ENCODE results near the gene TDP1.
"Not testable (repeated sequence)": the region's sequence is repeated elsewhere in the genome, so short reads cannot be mapped to it uniquely, and the experiment has no call there.

TDP1 gene

DNA sequence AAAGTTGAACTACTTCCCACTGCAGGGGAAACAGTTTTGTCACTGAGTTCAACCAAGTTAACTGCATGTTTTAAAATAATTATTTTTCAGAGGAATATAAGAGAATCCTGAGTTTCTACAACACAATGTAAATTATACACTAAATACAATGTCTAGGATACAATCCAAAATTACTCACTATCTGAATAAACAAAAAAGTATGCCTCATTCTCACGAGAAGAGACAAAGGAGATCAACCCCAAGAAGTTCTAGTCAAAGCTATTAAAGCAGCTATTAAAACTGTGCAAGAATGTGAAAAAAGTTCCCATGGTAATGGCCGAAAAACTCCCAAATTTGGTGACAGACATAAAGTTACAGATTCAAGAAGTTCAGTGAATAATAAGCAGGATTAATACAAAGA, 97.3 kb downstream of the TDP1 start:
- DNase-seq: no peak

DNA sequence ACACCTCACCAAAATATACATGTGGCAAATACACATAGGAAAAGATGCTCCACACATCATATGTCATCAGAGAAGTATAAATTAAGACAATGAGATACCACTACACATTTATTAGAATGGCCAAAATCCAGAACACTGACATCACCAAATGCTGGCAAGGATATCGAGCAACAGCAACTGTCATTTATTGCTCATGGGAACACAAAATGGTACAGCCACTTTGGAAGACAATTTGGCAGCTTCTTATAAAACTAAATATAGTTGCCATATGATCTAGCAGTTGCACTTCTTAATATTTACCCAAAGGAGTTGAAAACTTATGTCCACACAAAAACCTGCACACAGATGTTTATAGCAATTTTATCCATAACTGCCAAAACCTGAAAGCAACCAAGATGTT, 99.1 kb downstream of the TDP1 start:
- DNase-seq: no peak

DNA sequence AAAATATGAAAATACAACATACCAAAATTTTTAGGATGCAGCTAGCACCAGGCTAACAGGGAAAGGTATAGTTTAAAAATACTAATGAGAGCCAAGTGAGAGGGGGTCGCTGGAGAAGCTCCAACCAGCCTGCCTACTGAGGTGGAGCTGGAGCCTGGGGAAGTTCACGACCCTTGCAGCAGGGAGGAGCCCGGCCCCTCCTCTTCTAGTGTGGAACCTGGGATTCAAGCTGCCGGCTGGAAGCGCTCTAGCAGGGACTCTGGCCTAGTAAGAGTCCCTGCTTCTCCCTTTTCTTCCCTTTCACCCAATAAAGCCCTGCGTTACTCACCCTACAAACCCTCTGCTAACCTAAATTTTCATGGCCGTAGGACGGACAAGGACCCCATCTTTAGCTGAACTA, 101.1 kb downstream of the TDP1 start:
- no peak for DNase-seq

DNA sequence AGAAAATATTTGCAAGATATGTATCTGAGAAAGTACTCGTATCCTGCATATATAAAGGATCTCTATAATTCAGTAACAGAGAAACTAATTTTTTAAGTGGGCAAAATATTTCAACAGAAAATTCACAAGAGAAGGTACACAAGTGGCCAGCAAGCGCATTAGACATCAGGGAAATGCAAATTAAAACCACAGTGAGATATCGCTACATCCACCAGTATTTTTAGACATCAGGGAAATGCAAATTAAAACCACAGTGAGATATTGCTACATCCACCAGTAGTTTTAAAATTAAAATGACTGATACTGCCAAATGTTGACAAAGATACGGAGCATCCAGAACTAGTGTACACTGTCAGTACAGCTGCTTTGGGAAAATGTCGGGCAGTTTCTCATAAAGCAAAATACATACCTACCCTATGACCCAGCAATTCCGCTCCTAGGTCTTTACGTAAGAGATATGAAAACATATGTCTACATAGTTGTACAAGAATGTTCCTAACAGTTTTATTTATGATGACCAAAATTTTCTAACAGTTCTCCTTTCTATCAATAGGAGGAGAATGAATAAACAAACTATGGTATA, 103.2 kb downstream of the TDP1 start:
- peak in 2 of 4 experiments; percentile 9 to 14 for DNase-seq

DNA sequence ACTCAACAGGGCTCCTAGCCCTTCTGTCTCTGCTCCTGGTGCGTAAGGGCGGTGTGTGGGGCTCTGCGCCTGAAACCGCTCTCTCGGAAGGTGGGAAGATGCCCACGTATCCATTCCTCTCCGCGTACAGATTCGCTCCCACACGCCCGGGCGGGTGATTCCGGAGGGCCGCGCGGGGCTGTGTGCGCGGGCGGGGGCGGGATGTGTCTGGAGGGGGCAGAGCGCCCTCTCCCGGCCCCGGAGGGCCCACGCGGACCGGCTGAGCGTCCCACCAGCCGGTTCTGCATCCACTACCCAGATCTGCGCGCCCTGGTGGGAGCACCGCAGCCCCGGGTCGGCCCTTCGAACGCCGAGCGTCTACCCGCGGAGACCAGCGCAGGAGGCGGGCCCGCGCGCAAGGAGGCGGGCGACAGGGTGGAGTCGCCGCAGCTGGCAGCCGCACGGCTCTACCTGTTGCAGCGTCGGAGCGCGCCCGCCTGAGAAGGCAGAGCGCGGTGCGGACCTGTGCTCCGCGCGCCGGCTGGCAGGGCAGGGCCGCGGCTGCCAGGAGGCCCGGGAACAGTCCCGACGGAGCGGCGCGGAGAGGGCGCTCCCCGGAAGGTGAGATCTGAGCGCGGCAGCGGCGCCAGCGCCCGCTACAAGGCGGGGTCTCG, 104.7 kb downstream of the TDP1 start:
- DNase-seq: peak; percentile 79 to 91 (median 86)

DNA sequence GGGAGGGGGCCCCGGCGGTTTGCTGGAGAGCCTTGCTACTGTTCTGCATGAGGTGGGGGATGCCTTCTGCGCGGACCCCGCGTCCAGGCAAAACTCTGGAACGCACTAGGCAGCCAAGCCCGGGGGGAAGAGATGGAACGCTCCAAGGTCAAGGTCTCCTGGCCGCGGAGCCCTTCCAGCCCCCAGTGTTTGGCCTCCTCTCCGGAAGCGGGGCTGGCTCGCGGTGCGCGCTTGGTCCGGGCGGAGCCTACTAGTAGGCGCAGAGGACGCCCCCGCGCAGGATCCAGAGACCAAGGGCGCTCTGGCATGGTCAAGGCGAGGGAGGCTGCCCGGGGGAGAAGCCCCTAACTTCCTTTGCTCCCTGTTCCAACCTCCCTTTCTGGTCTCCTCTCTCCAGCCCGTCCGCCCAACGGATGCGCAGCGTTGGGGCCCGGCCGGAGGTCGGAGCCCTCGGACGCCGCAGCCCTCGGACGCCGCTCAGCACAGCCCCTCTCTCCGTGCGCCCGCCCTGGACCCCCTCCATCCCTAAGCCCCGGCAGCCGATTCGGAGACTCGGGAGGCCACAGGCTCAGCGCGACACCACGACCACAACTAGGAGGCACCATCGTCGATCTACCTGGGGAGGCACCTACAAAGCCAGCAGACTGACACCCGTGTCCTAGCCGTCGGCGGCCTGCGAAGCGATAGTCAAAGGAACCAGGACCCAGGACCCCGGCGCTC, 105.4 kb downstream of the TDP1 start:
- DNase-seq: peak; percentile 25 to 73 (median 59)

DNA sequence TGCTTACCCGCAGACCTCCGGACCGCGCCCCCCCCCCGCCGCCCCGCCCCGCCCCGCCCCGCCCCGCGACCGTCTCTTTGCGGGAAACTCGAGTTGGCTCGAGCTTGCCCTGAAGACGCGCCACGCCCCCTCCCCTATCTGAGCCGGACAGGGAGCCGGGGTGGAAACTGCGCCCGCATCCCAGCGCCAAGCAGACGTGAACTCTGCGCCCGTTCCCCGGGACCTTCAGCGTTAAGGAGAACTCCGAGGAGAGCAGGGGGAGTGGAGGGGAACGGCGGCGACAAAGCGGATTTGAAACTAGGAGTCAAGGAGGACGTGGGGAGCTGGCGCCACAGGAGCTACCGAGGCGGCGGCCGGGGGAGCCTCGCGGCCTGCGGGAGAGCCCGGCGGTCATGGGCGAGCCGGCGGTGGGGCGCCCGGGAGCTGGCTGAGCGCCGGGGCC, 106.0 kb downstream of the TDP1 start, which contains the start of gene KCNK13:
KCNK13 (plus strand) TSS at position 310 of the 442 bp plus-strand sequence. CDS start 212 bp downstream, outside the sequence.
- peak; percentile 64 to 83 (median 76) for DNase-seq

DNA sequence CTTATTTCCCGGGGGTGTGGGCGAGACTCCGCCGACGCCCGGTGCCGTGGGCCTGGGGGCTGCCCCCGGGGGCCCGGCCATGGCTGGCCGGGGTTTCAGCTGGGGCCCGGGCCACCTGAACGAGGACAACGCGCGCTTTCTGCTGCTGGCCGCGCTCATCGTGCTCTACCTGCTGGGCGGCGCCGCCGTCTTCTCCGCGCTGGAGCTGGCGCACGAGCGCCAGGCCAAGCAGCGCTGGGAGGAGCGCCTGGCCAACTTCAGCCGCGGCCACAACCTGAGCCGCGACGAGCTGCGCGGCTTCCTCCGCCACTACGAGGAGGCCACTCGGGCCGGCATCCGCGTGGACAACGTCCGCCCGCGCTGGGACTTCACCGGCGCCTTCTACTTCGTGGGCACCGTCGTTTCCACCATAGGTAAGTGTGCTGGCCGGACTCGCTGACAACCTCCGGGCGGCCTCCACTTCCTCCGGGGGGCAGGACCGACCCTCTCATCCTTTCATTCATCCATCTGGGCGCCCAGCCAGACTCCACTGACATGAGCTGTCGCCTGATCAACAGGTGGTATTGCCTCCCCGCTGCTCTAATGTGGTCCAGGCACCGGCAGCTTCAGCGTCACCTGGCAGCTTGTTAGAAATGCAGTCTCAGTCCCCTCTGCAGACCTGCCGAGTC, 106.5 kb downstream of the TDP1 start:
- DNase-seq: peak; percentile 14 to 62 (median 37)

DNA sequence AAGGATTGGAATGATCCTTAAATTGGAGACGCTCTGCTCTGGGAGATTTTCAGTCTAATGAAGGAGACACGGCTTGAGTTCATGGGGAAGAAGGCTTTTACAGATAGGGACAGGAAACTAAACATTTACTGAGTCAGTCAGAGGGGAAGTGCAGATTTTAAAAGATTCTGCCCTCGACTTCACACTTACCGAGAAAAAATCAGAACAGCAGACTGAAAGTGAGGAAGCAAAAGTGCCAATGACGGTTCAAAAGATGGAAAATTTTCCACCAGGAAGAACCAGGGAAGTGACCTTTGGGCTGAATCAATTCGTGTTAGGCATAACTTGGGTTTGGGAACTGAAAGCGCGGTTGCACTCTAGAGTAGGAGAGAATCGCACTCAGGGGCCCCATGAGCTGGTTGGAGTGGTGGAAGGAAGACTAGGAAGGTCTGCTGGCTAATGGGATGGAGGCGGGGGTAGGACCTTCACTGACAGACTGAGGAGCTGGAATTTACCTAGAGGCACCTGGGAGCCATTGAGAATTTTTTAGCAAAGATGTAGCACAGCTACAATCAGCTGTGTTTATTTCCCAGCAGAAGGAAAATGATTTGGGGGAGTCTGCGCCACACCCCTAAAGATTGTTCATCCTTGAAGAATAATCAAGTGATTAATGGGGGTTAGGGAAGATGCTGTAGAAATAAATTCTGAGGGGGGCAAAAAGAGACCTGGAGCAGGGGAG, 107.3 kb downstream of the TDP1 start:
- peak; percentile 47 to 72 (median 64) for DNase-seq

DNA sequence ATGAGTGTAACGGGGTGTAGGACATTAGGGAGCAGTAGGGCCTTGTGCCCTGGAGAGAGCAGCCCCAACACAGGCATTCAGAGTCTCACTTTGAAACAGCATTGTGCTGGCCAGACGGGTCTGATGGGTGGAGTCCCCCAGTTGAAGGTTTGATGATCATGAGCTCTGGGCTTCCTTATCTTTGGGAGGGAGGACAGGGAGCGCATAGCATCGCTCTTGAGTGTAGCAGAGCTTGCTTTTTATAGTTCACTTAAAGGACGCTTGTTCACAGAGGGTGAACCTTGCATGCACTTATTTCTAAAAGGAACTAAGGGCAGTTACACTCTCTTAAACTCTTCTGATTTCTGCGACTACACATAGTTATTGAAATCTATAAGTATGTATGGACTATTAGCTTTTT, 116.6 kb downstream of the TDP1 start:
- DNase-seq: no peak

DNA sequence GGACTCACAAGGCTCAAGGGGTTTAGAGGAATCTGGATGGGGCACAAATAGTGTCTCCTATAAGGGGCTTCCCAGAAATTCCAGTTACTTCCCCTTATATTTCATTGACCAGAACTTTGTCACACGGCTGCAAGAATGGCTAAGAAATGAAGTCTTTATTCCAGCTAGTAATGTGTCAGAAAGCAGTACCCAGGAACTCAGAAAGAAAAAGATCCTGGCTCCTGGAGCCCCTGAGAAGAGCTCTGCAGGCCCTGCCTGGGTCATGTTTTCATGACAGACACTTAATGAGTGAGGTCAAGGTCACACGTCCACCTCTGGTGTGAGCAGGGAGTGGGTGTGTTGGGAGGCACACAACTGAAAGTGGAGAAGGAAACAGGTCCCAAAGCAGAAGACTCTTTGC, 123.8 kb downstream of the TDP1 start:
- peak; percentile 45 to 70 (median 66) for DNase-seq

DNA sequence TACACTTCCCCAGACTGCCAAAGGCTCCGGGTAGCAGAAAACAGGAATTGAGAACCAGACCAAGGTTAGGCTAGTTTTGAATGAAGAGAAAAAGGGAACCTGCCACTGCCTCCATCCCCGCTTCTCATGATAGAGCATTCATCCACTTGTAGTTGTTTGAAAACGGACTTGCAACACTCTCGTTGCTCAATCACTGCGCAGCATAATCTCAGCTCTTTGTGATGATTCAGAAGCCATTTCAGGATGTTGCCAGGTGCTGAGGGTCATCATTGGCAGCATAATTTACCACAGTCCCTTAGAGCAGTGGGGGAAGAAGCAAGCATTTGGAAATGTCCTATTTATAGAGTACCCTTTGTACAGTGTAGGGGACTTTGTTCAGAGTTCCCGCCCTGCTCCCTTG, 131.7 kb downstream of the TDP1 start:
- peak; percentile 93 to 99 (median 96) for DNase-seq

DNA sequence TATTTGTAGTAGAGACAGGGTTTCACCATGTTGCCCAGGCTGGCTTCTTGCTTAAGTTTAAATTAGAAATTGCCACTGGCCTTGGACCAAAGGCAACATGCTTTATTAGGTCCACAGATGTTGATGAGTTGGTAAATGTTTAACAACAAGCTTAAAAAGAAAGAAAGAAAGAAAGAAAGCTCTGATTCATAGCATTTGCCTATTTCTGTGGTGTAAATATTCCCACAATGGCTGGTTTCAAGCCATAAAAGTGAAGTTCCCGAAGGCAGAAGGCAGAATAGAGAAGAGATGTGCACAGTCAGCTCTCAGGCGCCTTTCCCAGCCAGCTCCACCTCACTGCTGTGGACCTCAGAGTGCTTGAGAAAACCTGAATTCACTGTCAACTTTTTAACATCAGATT, 132.4 kb downstream of the TDP1 start:
- DNase-seq: peak in 3 of 4 experiments; percentile 31 to 58 (median 44)

DNA sequence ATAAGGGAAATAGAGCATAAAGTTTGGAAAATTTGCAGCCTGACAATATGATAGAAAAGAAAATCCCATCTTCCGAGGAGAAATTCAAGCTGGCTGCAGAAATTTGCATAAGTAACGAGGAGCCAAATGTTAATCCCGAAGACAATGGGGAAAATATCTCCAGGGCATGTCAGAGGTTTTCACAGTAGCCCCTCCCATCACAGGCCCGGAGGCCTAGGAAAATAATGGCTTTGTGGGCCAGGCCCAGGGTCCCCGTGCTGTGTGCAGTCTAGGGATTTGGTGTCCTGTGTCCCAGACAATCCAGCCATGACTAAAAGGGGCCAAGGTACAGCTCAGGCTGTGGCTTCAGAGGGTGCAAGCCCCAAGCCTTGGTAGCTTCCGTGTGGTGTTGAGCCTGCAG, 133.8 kb downstream of the TDP1 start:
- DNase-seq: not testable (repeated sequence)

DNA sequence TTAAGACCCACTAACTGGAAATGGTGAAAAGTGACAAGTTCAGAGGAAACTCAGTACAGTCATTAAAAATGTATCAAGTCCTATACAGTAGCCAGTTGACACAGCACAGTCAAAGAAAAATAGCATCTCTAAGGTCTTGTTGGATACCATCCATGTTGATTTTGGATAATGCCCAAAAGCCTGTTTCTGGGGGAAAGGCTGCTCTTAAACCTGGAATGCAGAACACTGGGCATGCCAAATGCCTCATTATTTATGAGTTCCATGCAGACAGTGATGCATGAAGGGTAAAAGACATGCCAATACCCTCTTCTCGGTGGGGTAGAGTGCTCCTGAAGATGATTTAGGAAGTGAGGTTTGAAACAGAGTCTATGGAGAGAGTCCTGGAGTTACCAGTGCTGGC, 135.7 kb downstream of the TDP1 start:
- no peak for DNase-seq

DNA sequence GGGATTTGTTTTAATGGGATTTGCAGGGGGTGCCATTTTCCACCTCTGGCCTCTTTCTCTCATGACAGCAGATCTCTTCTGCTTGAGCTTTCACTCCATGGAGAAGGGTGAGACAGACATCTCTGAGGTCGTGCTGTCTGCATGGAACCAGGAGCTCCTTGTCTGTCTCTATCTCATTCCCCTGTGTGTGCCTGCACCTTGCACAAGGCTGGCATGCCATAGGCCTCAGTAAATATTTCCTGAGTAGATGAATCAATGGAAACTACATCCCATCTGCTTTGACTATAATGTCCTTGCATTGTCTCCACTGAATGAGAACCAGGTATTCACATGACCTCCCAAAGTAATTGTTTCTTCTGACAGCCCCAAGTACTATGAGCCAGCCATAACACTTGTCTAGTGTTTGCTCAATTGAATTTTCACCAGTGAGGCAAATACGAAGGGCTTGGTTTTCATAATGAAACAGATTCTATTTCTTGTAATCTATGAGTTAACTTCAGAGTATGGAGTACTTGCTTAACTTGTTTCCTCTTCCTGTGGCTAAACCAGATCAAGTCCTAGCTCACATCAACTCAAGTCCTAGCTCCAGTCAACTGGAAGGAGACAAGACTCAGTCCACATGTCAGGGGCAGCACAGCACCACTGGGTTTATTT, 138.3 kb downstream of the TDP1 start:
- DNase-seq: peak in 3 of 4 experiments; percentile 31 to 62 (median 59)
